AG04449 (cell line): Measurements from ENCODE around the gene HMGB2.

ENCODE experiments used
- CTCF ChIA-PET: fragments of 350-600 bp; formaldehyde crosslinking; extraction: SDS; loops from one replicate; lab custom pipeline; 2021; ENCODE audit warnings: antibody characterized with exemption; lab: Yijun Ruan, JAX
- POLR2A ChIA-PET: fragments of 400-600, 350-600 bp; formaldehyde crosslinking; extraction: SDS; loops from one replicate; lab custom pipeline; 2020; ENCODE audit warnings: antibody characterized with exemption, inconsistent platforms; lab: Yijun Ruan, JAX
- DNase-seq: peaks from one replicate; pipeline ENCODE4 v3.0.0-alpha.2; 2010; ENCODE audit warnings: low read depth, low spot score
- H3K4me3 ChIP-seq: 2 replicates; pipeline ENCODE4 v1.5.1; 2011; ENCODE audit warnings: low read depth, mild to moderate bottlenecking, control low read depth, low read length
- TF ChIP-seq, protein P1 (sequence below): IDR thresholded peaks from one replicate; pipeline ENCODE4 v1.5.1; 2011; ENCODE audit warnings: mild to moderate bottlenecking, moderate library complexity, low read length, control low read depth, inconsistent platforms; ENCODE audit not compliant: insufficient read depth; ENCODE audit errors: missing control alignments

The HMGB2 gene

GRCh38 chr4:173325007-173325736 is 9.0 kb downstream of the HMGB2 start:
- ChIA-PET CTCF (interaction anchor here (1.6 to 9.9 kb wide), 2 partner anchors 36 to 90 kb away, joined by 6 to 464 read pairs; no protein-coding TSS in a partner anchor), POLR2A (interaction anchor here (0.8 kb wide), 1 partner anchor 9 kb away, joined by 3 read pairs; no protein-coding TSS in a partner anchor)
- DNase-seq = no peak
- no peak overlapping the region for H3K4me3 ChIP-seq
- TF ChIP-seq, protein P1, sequence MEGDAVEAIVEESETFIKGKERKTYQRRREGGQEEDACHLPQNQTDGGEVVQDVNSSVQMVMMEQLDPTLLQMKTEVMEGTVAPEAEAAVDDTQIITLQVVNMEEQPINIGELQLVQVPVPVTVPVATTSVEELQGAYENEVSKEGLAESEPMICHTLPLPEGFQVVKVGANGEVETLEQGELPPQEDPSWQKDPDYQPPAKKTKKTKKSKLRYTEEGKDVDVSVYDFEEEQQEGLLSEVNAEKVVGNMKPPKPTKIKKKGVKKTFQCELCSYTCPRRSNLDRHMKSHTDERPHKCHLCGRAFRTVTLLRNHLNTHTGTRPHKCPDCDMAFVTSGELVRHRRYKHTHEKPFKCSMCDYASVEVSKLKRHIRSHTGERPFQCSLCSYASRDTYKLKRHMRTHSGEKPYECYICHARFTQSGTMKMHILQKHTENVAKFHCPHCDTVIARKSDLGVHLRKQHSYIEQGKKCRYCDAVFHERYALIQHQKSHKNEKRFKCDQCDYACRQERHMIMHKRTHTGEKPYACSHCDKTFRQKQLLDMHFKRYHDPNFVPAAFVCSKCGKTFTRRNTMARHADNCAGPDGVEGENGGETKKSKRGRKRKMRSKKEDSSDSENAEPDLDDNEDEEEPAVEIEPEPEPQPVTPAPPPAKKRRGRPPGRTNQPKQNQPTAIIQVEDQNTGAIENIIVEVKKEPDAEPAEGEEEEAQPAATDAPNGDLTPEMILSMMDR = no peak

DNA sequence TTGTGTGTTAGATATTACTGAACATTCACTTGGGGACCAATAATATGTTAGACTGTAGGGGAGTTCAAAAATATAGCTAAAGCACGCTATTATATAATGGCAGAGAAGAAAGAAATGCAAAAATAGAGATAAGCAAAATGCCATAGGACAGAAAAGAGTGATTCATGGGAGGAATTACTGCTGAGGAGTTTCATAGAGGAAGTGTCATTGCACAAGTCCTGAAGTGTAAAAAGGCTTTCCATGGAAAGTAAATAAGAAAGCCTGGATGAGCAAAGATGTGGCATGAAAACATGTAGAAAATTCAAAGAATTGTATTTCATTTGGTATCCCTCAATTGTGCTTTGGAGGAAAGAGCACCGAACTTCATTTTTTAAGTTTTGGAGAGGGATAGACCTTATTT is 14.5 kb downstream of the HMGB2 start:
- ChIA-PET CTCF (interaction anchor here (0.9 to 9.9 kb wide), 24 partner anchors 12 to 306 kb away, joined by 3 to 464 read pairs (median 4); partner anchors contain the start of gene HMGB2), POLR2A (interaction anchor here (0.9 kb wide), 1 partner anchor 14 kb away, joined by 3 read pairs; the partner anchor contains the start of gene HMGB2)
- H3K4me3 ChIP-seq = no peak overlapping the region

DNA sequence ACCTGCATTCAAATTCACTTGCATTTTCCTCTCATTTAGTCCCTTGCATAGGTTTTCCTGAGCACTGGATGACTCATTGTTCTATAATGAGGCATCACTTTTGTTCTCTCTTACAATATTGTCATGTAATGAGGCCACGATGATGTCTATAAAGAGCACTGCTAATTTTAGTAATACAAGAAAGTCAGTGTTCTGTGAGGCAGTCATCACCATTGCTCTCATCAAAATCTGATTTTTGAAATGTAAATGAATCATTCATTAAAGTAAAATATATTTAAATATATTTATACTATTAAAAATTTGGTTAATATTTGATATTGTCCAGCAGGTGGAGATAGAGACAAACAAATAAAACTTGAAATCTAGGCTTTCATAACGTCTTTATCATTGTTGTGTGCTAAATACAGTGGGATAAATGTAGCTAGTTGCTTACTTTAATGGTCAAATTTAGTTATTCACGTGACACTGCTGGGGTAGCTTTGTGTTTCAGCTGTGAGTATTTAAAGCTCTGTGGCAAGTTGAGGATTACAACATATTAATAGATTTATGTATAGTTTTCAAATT is 15.4 kb downstream of the HMGB2 start:
- ChIA-PET CTCF (interaction anchor here (0.7 to 9.9 kb wide), 34 partner anchors 9 to 672 kb away, joined by 3 to 464 read pairs (median 5); partner anchors contain the start of gene HMGB2), POLR2A (interaction anchor here (0.9 to 1.1 kb wide), 2 partner anchors 15 to 106 kb away, joined by 3 read pairs; partner anchors contain the start of gene HMGB2)
- no peak for DNase-seq
- H3K4me3 ChIP-seq = no peak overlapping the region
- TF ChIP-seq, protein P1 = no peak

More for the DNA sequence above, 14.5 kb downstream of the HMGB2 start:
- TF ChIP-seq, protein P1 = no peak
- no peak for DNase-seq

DNA sequence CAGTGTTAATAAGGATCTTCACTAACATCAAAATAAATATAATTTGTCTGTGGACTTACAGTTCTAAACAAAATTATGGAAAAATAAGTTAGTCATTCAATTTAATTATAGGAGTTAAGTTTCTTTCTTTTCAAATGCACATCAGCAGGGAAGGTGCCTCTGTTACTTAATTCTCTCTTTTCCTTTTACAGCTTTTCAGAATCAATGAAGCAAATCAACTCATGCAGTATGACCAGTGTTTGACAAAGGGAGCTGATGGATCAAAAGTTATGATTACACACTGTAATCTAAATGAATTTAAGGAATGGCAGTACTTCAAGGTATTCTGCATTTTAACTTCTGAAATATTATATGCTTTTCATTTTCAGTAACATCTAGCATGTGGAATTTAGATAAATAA is 15.9 kb downstream of the HMGB2 start:
- CTCF ChIA-PET = interaction anchor here (0.9 to 9.9 kb wide), 18 partner anchors 12 to 304 kb away, joined by 3 to 464 read pairs (median 6); partner anchors contain the start of gene HMGB2
- TF ChIP-seq, protein P1 = no peak
- DNase-seq = no peak
- POLR2A ChIA-PET = interaction anchor here (1.1 kb wide), 1 partner anchor 107 kb away, joined by 3 read pairs; no protein-coding TSS in a partner anchor
- no peak overlapping the region for H3K4me3 ChIP-seq

GRCh38 chr4:173317004-173317403 is 17.2 kb downstream of the HMGB2 start:
- DNase-seq = no peak
- CTCF ChIA-PET = interaction anchor here (0.9 to 9.9 kb wide), 5 partner anchors 11 to 177 kb away, joined by 3 to 464 read pairs (median 17); no protein-coding TSS in a partner anchor
- no peak overlapping the region for H3K4me3 ChIP-seq
- TF ChIP-seq, protein P1 = no peak
- POLR2A ChIA-PET = no interaction called here
